Fibroblast of pulmonary artery (primary cell): ENCODE measurements around the gene RPL11.

ENCODE experiments used
- DNase-seq: peaks from one replicate; pipeline ENCODE4 v3.0.0-alpha.2; 2010; ENCODE audit warnings: low read depth
- H3K4me3 ChIP-seq: replicated peaks from 2 replicates; pipeline ENCODE4 v1.5.1; 2011; ENCODE audit warnings: low read depth, mild to moderate bottlenecking, control low read depth, low read length, moderate library complexity
- TF ChIP-seq, protein P1 (sequence below): IDR thresholded peaks from 2 replicates; pipeline ENCODE4 v1.5.1; 2011; ENCODE audit warnings: mild to moderate bottlenecking, control low read depth, low read length, inconsistent platforms; ENCODE audit errors: missing control alignments

RPL11 gene

DNA sequence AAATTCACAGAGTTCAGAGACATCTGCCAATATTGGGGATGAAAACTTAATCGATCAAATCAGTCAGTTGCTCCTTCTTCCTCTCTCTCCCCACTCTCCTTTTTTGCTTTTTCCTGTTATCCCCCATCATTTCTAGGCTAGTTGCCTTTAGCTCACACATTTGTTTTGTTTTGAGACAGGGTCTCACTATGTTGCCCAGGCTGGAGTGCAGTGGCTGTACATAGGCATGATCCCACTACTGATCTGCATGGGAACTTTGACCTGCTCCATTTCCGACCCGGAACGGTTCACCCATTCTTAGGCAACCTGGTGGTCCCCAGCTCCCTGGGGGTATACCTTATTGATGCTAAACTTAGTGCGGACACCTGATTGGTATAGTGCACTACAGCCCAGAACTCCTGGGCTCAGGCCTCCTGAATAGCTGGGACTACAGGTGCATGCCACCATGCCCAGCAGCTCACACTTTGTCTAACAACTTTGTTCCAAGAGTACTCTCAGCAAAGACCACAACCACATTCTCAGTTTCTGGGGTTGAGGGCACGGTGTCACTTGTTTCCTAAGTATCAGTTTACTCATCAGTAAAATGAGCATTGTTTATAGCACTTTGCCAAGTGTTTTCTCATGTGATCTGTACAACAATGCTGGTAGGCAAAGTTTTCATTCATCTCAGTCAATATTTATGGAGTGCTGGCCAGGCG, 45.0 kb downstream of the RPL11 start:
- TF ChIP-seq, protein P1, sequence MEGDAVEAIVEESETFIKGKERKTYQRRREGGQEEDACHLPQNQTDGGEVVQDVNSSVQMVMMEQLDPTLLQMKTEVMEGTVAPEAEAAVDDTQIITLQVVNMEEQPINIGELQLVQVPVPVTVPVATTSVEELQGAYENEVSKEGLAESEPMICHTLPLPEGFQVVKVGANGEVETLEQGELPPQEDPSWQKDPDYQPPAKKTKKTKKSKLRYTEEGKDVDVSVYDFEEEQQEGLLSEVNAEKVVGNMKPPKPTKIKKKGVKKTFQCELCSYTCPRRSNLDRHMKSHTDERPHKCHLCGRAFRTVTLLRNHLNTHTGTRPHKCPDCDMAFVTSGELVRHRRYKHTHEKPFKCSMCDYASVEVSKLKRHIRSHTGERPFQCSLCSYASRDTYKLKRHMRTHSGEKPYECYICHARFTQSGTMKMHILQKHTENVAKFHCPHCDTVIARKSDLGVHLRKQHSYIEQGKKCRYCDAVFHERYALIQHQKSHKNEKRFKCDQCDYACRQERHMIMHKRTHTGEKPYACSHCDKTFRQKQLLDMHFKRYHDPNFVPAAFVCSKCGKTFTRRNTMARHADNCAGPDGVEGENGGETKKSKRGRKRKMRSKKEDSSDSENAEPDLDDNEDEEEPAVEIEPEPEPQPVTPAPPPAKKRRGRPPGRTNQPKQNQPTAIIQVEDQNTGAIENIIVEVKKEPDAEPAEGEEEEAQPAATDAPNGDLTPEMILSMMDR = no peak
- DNase-seq = no peak

DNA sequence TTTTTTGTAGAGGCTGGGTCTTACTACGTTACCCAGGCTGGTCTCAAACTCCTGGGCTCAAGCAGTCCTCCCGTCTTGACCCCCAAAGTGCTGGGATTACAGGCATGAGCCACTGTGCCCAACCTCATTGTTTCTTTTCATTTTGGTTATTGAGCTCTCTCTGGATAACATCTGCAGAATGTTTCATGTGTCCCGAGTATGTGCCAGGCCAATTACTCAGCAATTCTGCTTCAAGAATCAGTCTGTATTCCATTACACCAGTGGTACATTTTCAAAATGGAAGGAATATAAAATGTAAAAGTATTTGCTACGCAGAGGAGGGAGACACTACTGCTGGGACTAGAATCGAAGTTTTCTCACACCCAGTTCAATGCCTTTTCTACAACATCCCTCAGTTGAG, 50.0 kb downstream of the RPL11 start:
- H3K4me3 ChIP-seq = no peak overlapping the region
- no peak for DNase-seq
- TF ChIP-seq, protein P1 = no peak

More for the DNA sequence above, 45.0 kb downstream of the RPL11 start:
- no peak overlapping the region for H3K4me3 ChIP-seq

DNA sequence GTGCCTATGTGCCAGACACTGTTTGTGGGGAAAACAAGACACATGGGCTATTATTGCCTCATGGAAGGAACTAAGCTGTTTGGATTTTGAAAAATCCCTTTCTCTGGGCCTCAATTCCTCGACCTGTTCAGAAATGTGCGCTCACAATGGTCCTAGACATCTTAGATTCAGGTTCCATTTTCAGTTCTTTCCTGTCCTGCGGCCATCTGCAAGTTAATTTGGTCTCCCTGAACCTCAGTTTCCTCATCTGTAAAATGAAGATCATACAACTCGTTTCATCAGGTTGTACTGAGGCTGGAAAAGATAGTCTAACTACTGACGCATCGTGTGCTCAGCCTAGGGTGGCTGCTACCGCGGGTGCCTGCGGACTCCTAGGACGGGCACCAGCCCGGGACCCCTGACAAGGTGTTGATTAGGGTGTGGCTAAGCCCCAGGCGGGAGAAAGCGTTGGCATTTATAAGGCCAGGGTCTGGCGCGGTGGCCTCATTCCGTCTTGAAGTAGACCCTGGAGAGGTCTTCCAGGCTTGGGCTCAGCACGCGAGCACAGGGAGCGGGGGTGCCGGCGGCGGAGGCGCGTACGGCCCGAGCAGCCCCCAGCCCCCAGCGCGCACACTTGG, 51.2 kb downstream of the RPL11 start:
- H3K4me3 ChIP-seq = peak overlapping the region; percentile 82
- TF ChIP-seq, protein P1 = no peak
- peak; percentile 17 for DNase-seq

DNA sequence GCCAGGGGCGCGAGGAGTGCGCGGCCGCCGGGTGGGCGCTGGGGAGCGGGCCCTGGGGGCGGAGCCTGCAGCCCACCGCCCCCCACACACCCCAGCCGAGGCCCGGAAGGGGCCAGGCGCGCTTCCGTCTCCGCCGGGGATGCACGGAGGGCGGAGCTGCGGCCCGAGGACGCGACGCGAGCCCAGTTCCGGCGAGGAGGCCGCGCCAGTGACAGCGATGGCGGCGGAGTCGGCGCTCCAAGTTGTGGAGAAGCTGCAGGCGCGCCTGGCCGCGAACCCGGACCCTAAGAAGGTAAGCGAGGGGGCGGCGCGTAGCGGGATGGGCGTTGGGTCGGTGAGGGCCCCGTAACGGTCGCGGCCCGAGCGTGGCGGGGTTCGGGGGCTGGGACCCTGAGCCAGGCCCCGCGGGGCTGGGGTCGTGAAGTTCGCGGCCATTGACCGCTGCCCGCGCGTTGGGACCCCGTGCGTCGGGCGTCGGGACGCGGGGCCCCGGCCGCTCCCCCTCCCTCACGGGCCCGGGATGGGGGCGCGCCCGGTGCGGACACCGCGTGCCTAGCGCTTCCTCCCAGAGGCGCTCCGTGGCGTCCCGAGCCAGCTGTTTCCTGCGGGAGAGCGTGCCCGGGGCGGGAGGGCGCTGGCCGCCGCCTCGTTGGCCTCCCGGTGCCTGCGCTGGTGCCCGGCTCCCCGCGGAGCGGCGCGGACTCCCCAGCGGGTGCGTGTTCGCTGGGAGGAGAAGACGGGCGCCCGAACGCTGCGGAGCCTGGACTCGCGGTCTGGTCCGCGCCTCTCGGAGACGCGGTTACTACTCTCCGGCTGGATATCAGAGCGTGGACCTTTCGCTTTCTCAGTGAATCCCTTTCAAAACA, 51.9 kb downstream of the RPL11 start, which contains the start of gene ELOA:
ELOA (plus strand) TSS at position 185 of the 866 bp plus-strand sequence; CDS start at position 218, 33 bp downstream.
- peak; percentile 58 for DNase-seq
- H3K4me3 ChIP-seq = peak within 1 kb of the TSS; percentile 82
- TF ChIP-seq, protein P1 = no peak

DNA sequence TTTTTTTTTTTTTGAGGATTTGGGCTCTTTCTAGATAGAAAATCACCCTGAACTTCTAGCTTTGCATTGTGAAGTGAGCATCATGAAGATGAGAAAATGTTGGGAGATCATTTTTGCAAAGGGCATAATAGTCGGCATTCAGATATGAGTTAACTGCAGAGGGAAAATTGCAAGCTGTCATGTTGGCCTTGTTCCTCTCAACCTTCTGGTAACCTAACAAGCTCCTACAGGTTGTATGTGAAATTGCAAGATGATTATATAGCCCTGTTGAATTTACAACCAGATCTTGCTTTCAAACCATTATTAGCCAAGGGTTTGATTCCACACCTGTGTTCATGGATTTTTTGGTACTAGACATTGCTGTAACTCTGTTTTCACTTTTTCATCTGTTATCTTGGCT, 53.9 kb downstream of the RPL11 start:
- DNase-seq = peak; percentile 58
- H3K4me3 ChIP-seq = peak overlapping the region; percentile 82
- TF ChIP-seq, protein P1 = peak; percentile 52
